K562 (cell line): ENCODE results near the gene RAD50. TPM values are rescaled to one million over a fixed set of nuclear protein-coding genes. Genes with fewer than 3 reads are reported as not detected.

Experiments
- HDAC3 ChIP-seq: fragments of 450-650 bp; IDR thresholded peaks from 2 replicates; pipeline ENCODE4 v1.6.1; 2018; ENCODE audit warnings: borderline replicate concordance, mild to moderate bottlenecking, moderate library complexity; ENCODE audit not compliant: partially characterized antibody
- NR1H2 ChIP-seq: sonication (generic); formaldehyde crosslinking; IDR thresholded peaks from 2 replicates; pipeline ENCODE4 v1.4.0; 2020; ENCODE audit warnings: mild to moderate bottlenecking, missing genetic modification reagents
- THRAP3 ChIP-seq: fragments of 450-650 bp; IDR thresholded peaks from 2 replicates; pipeline ENCODE4 v1.6.1; 2016; ENCODE audit warnings: mild to moderate bottlenecking, inconsistent platforms, borderline replicate concordance
- ZFP30 ChIP-seq: fragments of 250-450 bp; sonication (Bioruptor Pico); IDR thresholded peaks from 2 replicates; pipeline ENCODE4 v1.8.0; 2022; ENCODE audit warnings: moderate library complexity, mild to moderate bottlenecking, inconsistent platforms, borderline replicate concordance
- polyA plus RNA-seq, 8 experiments: library from polyadenylated mRNA; depleted of rRNA in 4 of 8; stranded (reverse) in 5 of 8; unstranded in 3 of 8; fragments of >200 nt; fragmentation: Nextera tagmentation in 2 of 8; fragmentation: Illumina TruSeq in 1 of 8; extraction: Ambion mirVana in 2 of 8; extraction: Trizol in 1 of 8; gene quantifications; 2 replicates each; pipeline versions ENCODE4 v1.2.1 to v1.2.3, GENCODE V29; 2011 to 2014; ENCODE audit warnings: inconsistent platforms in 1 of 8, missing spikeins in 1 of 8
- total RNA-seq, 7 experiments: library from RNA; depleted of rRNA in 6 of 7; stranded (reverse); fragments of >200 nt in 6 of 7; fragmentation: Illumina TruSeq in 2 of 7; extraction: Trizol in 2 of 7; gene quantifications; 2 replicates each; pipeline versions ENCODE4 v1.2.1 to v1.2.3, GENCODE V29; 2011 to 2021; ENCODE audit warnings: low replicate concordance in 1 of 7
- TF ChIP-seq, protein P1 (sequence below), 2 experiments: fragments of 450-650 bp; IDR thresholded peaks; 2 replicates each; pipeline ENCODE4 v1.6.1; 2018; ENCODE audit warnings: mild to moderate bottlenecking in 2 of 2, low read depth in 1 of 2; ENCODE audit not compliant: partially characterized antibody in 2 of 2

The RAD50 gene
- total and polyA plus RNA-seq, 9 of the 15 experiments (the other 6 are each of a cell fraction or from before 2014, with no cell fraction given): 15.3 to 74.2 (median 44.1) TPM

- TF ChIP-seq, protein P1, sequence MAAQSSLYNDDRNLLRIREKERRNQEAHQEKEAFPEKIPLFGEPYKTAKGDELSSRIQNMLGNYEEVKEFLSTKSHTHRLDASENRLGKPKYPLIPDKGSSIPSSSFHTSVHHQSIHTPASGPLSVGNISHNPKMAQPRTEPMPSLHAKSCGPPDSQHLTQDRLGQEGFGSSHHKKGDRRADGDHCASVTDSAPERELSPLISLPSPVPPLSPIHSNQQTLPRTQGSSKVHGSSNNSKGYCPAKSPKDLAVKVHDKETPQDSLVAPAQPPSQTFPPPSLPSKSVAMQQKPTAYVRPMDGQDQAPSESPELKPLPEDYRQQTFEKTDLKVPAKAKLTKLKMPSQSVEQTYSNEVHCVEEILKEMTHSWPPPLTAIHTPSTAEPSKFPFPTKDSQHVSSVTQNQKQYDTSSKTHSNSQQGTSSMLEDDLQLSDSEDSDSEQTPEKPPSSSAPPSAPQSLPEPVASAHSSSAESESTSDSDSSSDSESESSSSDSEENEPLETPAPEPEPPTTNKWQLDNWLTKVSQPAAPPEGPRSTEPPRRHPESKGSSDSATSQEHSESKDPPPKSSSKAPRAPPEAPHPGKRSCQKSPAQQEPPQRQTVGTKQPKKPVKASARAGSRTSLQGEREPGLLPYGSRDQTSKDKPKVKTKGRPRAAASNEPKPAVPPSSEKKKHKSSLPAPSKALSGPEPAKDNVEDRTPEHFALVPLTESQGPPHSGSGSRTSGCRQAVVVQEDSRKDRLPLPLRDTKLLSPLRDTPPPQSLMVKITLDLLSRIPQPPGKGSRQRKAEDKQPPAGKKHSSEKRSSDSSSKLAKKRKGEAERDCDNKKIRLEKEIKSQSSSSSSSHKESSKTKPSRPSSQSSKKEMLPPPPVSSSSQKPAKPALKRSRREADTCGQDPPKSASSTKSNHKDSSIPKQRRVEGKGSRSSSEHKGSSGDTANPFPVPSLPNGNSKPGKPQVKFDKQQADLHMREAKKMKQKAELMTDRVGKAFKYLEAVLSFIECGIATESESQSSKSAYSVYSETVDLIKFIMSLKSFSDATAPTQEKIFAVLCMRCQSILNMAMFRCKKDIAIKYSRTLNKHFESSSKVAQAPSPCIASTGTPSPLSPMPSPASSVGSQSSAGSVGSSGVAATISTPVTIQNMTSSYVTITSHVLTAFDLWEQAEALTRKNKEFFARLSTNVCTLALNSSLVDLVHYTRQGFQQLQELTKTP (IDR thresholded peaks at IDR 0.05; ENCODE audit: low read depth in 1 of 2, partially characterized antibody in 2 of 2): no peak
- no peak for TF ChIP-seq ZFP30
- no peak for TF ChIP-seq NR1H2
- TF ChIP-seq THRAP3: no peak
- TF ChIP-seq HDAC3: no peak
Measured at GRCh38 chr5:132684491-132684890, 127.7 kb downstream of the RAD50 start (continued).
